MCF 10A (cell line): ENCODE measurements around the gene LAMP1. TPM values are rescaled to one million over a fixed set of nuclear protein-coding genes. Genes with fewer than 3 reads are reported as not detected.

Source experiments
- BruUV-seq: library from RNA; stranded (reverse); fragments of 400-500 nt; replicated peaks from 2 replicates; lab custom pipeline; 2021; lab: Mats Ljungman, UMichigan
- CTCF ChIA-PET: fragments of 300-600 bp; sonication (Branson Sonifier 250); formaldehyde crosslinking; extraction: SDS; loops from one replicate; lab custom pipeline; 2021; ENCODE audit warnings: antibody characterized with exemption, inconsistent platforms; lab: Yijun Ruan, JAX
- POLR2A ChIA-PET: fragments of 300-600, 350-650 bp; sonication (Branson Sonifier 250); formaldehyde crosslinking; extraction: SDS; loops from one replicate; lab custom pipeline; 2020; ENCODE audit warnings: antibody characterized with exemption, inconsistent platforms; lab: Yijun Ruan, JAX
- DNase-seq: peaks from one replicate; pipeline ENCODE4 v3.0.0-alpha.2; 2018; ENCODE audit not compliant: unreplicated experiment
- H3K27ac Mint-ChIP-seq: one replicate; pipeline ENCODE4 v1.8.0; 2022; ENCODE audit warnings: mild to moderate bottlenecking, low read depth, mixed read lengths; ENCODE audit not compliant: unreplicated experiment
- H3K27me3 Mint-ChIP-seq: one replicate; pipeline ENCODE4 v1.8.0; 2022; ENCODE audit warnings: mixed read lengths; ENCODE audit not compliant: insufficient read depth, unreplicated experiment
- H3K36me3 Mint-ChIP-seq: one replicate; pipeline ENCODE4 v1.8.0; 2022; ENCODE audit warnings: mild to moderate bottlenecking, moderate library complexity, mixed read lengths; ENCODE audit not compliant: insufficient read depth, unreplicated experiment
- H3K4me1 Mint-ChIP-seq: one replicate; pipeline ENCODE4 v1.8.0; 2022; ENCODE audit warnings: mixed read lengths; ENCODE audit not compliant: insufficient read depth, unreplicated experiment
- H3K4me3 Mint-ChIP-seq: one replicate; pipeline ENCODE4 v1.8.0; 2022; ENCODE audit warnings: mild to moderate bottlenecking, moderate library complexity, mixed read lengths; ENCODE audit not compliant: unreplicated experiment
- H3K9me3 Mint-ChIP-seq: one replicate; pipeline ENCODE4 v1.8.0; 2022; ENCODE audit warnings: mixed read lengths; ENCODE audit not compliant: unreplicated experiment
- CTCF ChIP-seq: fragments of 200-600 bp; IDR thresholded peaks from one replicate; pipeline ENCODE4 v1.8.0; 2022; ENCODE audit warnings: antibody characterized with exemption, mild to moderate bottlenecking; ENCODE audit not compliant: unreplicated experiment
- intact Hi-C: fragments of 100-400 bp; cut with micrococcal nuclease; formaldehyde crosslinking; loops from 2 replicates; pipeline ENCODE4 v1.14.1; 2022
- total RNA-seq: library from RNA; stranded (reverse); gene quantifications from 2 replicates; pipeline ENCODE4 v1.2.3, GENCODE V29; 2022

The LAMP1 gene
- total RNA-seq, 1 experiment from 2014 or later = 150 TPM

- no peak for DNase-seq
- intact Hi-C loops = no loop called here
- Mint-ChIP-seq H3K4me1 (no peaks in the 10 kb centered on the region), H3K4me3 (no peak overlapping the region), H3K9me3 (no peaks in the 10 kb centered on the region), H3K27ac (no peak overlapping the region), H3K36me3 (peaks cover 30% of the 10 kb centered on the region), H3K27me3 (no peaks in the 10 kb centered on the region)
- ChIA-PET POLR2A (interaction anchor here (1.3 kb wide), 1 partner anchor 20 kb away, joined by 7 read pairs; no protein-coding TSS in a partner anchor), CTCF (interaction anchor here (3.1 kb wide), 1 partner anchor 17 kb away, joined by 11 read pairs; no protein-coding TSS in a partner anchor)
- no TSS peak for BruUV-seq
- TF ChIP-seq CTCF = no peak
These were observed 25.0 kb upstream of the LAMP1 start for GRCh38 chr13:113272031-113272430.

- Mint-ChIP-seq H3K9me3 (no peaks in the 10 kb centered on the region), H3K27me3 (no peaks in the 10 kb centered on the region), H3K4me3 (no peak overlapping the region), H3K36me3 (peaks cover 29% of the 10 kb centered on the region), H3K4me1 (no peaks in the 10 kb centered on the region), H3K27ac (peak overlapping the region; percentile 18)
- ChIA-PET CTCF (interaction anchor here (0.6 to 1.0 kb wide), 2 partner anchors 122 to 315 kb away, joined by 3 read pairs; no protein-coding TSS in a partner anchor), POLR2A (interaction anchor here (1.3 kb wide), 1 partner anchor 19 kb away, joined by 7 read pairs; no protein-coding TSS in a partner anchor)
- no peak for TF ChIP-seq CTCF
- intact Hi-C loops = no loop called here
- no peak for DNase-seq
- no TSS peak for BruUV-seq
These were observed 24.3 kb upstream of the LAMP1 start for GRCh38 chr13:113272701-113273181.

- CTCF ChIA-PET = interaction anchor here (0.6 to 1.0 kb wide), 2 partner anchors 121 to 316 kb away, joined by 3 read pairs; no protein-coding TSS in a partner anchor
- BruUV-seq = no TSS peak
- no peak overlapping the region for H3K4me3 Mint-ChIP-seq
- no peak for TF ChIP-seq CTCF
- POLR2A ChIA-PET = interaction anchor here (1.1 to 1.3 kb wide), 2 partner anchors 19 to 792 kb away, joined by 3 to 7 read pairs; no protein-coding TSS in a partner anchor
- no peaks in the 10 kb centered on the region for H3K27me3 Mint-ChIP-seq
- no peak for DNase-seq
- no peaks in the 10 kb centered on the region for H3K4me1 Mint-ChIP-seq
- H3K9me3 Mint-ChIP-seq = no peaks in the 10 kb centered on the region
- H3K36me3 Mint-ChIP-seq = peaks cover 25% of the 10 kb centered on the region
- H3K27ac Mint-ChIP-seq = no peak overlapping the region
- intact Hi-C loops = no loop called here
These were observed 23.7 kb upstream of the LAMP1 start for GRCh38 chr13:113273321-113273720.

GRCh38 chr13:113273851-113274590, 23.0 kb upstream of the LAMP1 start:
- intact Hi-C loops = loop anchor here (2.0 kb wide), 1 partner anchor 99 kb away; no protein-coding TSS in a partner anchor
- no peak for TF ChIP-seq CTCF
- Mint-ChIP-seq H3K4me3 (no peak overlapping the region), H3K9me3 (no peaks in the 10 kb centered on the region), H3K27me3 (no peaks in the 10 kb centered on the region), H3K4me1 (no peaks in the 10 kb centered on the region), H3K27ac (no peak overlapping the region), H3K36me3 (peaks cover 25% of the 10 kb centered on the region)
- ChIA-PET CTCF (interaction anchor here (0.7 to 1.3 kb wide), 5 partner anchors 16 to 337 kb away, joined by 3 to 7 read pairs (median 4); no protein-coding TSS in a partner anchor), POLR2A (interaction anchor here (0.6 to 1.2 kb wide), 5 partner anchors 10 to 791 kb away, joined by 3 to 6 read pairs (median 4); no protein-coding TSS in a partner anchor)
- BruUV-seq = no TSS peak
- no peak for DNase-seq
